ENCODE measurements around the gene LDHAL6B.
A peak's percentile ranks its signal among the peaks of the same experiment; 100 is the strongest.

LDHAL6B gene

GRCh38 chr15:59229015-59229414 lies 22.4 kb downstream of the LDHAL6B start:
- H3K27me3 ChIP-seq (ENCODE audit: control insufficient read depth in 5 of 5, insufficient read depth in 4 of 5, low read length in 5 of 5): no peaks in the 10 kb centered on the region
- peaks cover 0 to 31% (median 26%) of the 10 kb centered on the region in 5 donors for H3K4me1 ChIP-seq (ENCODE audit: control insufficient read depth in 5 of 5, insufficient read depth in 5 of 5, low read length in 5 of 5)
- peaks cover 0 to 10% (median 3%) of the 10 kb centered on the region in 5 donors for H3K36me3 ChIP-seq (ENCODE audit: control insufficient read depth in 5 of 5, insufficient read depth in 5 of 5, low read length in 5 of 5)
- H3K9ac ChIP-seq (ENCODE audit: low read length in 5 of 5): no peak overlapping the region
- H3K4me3 ChIP-seq (ENCODE audit: low read depth in 1 of 5, low read length in 5 of 5): no peak overlapping the region
- H3K9me3 ChIP-seq (ENCODE audit: control insufficient read depth in 5 of 5, low read length in 5 of 5): no peaks in the 10 kb centered on the region
- no peak overlapping the region for H3K27ac ChIP-seq (ENCODE audit: low read depth, low read length)

GRCh38 chr15:59229453-59229852 lies 22.8 kb downstream of the LDHAL6B start:
- H3K27me3 ChIP-seq (ENCODE audit: control insufficient read depth in 5 of 5, insufficient read depth in 4 of 5, low read length in 5 of 5): no peaks in the 10 kb centered on the region
- H3K4me3 ChIP-seq (ENCODE audit: low read depth in 1 of 5, low read length in 5 of 5): no peak overlapping the region
- H3K27ac ChIP-seq (ENCODE audit: low read depth, low read length): no peak overlapping the region
- H3K9me3 ChIP-seq (ENCODE audit: control insufficient read depth in 5 of 5, low read length in 5 of 5): no peaks in the 10 kb centered on the region
- H3K4me1 ChIP-seq (ENCODE audit: control insufficient read depth in 5 of 5, insufficient read depth in 5 of 5, low read length in 5 of 5): peaks cover 0 to 28% (median 25%) of the 10 kb centered on the region in 5 donors
- peaks cover 0 to 9% (median 3%) of the 10 kb centered on the region in 5 donors for H3K36me3 ChIP-seq (ENCODE audit: control insufficient read depth in 5 of 5, insufficient read depth in 5 of 5, low read length in 5 of 5)
- H3K9ac ChIP-seq (ENCODE audit: low read length in 5 of 5): no peak overlapping the region

GRCh38 chr15:59230531-59231055 lies 23.9 kb downstream of the LDHAL6B start:
- Histone ChIP-seq H3K9ac (ENCODE audit: low read length in 5 of 5) (no peak overlapping the region), H3K27ac (ENCODE audit: low read depth, low read length) (no peak overlapping the region), H3K4me3 (ENCODE audit: low read depth in 1 of 5, low read length in 5 of 5) (no peak overlapping the region), H3K36me3 (ENCODE audit: control insufficient read depth in 5 of 5, insufficient read depth in 5 of 5, low read length in 5 of 5) (peaks cover 0 to 9% (median 3%) of the 10 kb centered on the region in 5 donors), H3K4me1 (ENCODE audit: control insufficient read depth in 5 of 5, insufficient read depth in 5 of 5, low read length in 5 of 5) (peaks cover 0 to 20% (median 15%) of the 10 kb centered on the region in 5 donors), H3K27me3 (ENCODE audit: control insufficient read depth in 5 of 5, insufficient read depth in 4 of 5, low read length in 5 of 5) (no peaks in the 10 kb centered on the region), H3K9me3 (ENCODE audit: control insufficient read depth in 5 of 5, low read length in 5 of 5) (no peaks in the 10 kb centered on the region)

- Histone ChIP-seq H3K4me1 (ENCODE audit: control insufficient read depth in 5 of 5, insufficient read depth in 5 of 5, low read length in 5 of 5) (peaks cover 0 to 24% (median 19%) of the 10 kb centered on the region in 5 donors), H3K9ac (ENCODE audit: low read length in 5 of 5) (no peak overlapping the region), H3K27ac (ENCODE audit: low read depth, low read length) (no peak overlapping the region)
Observed at GRCh38 chr15:59232476-59232875, 25.8 kb downstream of the LDHAL6B start.

GRCh38 chr15:59236394-59236793 lies 29.8 kb downstream of the LDHAL6B start:
- no peak overlapping the region for H3K4me3 ChIP-seq (ENCODE audit: low read depth in 1 of 5, low read length in 5 of 5)
- peaks cover 3 to 40% (median 13%) of the 10 kb centered on the region in 5 donors for H3K4me1 ChIP-seq (ENCODE audit: control insufficient read depth in 5 of 5, insufficient read depth in 5 of 5, low read length in 5 of 5)
- no peaks in the 10 kb centered on the region for H3K27me3 ChIP-seq (ENCODE audit: control insufficient read depth in 5 of 5, insufficient read depth in 4 of 5, low read length in 5 of 5)
- no peaks in the 10 kb centered on the region for H3K9me3 ChIP-seq (ENCODE audit: control insufficient read depth in 5 of 5, low read length in 5 of 5)
- peak overlapping the region; percentile 18 for H3K27ac ChIP-seq (ENCODE audit: low read depth, low read length)
- H3K36me3 ChIP-seq (ENCODE audit: control insufficient read depth in 5 of 5, insufficient read depth in 5 of 5, low read length in 5 of 5): peaks cover 0 to 3% (median 0%) of the 10 kb centered on the region in 5 donors
- no peak overlapping the region for H3K9ac ChIP-seq (ENCODE audit: low read length in 5 of 5)

More at GRCh38 chr15:59232476-59232875, 25.8 kb downstream of the LDHAL6B start:
- Histone ChIP-seq H3K27me3 (ENCODE audit: control insufficient read depth in 5 of 5, insufficient read depth in 4 of 5, low read length in 5 of 5) (no peaks in the 10 kb centered on the region), H3K36me3 (ENCODE audit: control insufficient read depth in 5 of 5, insufficient read depth in 5 of 5, low read length in 5 of 5) (peaks cover 0 to 3% (median 3%) of the 10 kb centered on the region in 5 donors), H3K9me3 (ENCODE audit: control insufficient read depth in 5 of 5, low read length in 5 of 5) (no peaks in the 10 kb centered on the region), H3K4me3 (ENCODE audit: low read depth in 1 of 5, low read length in 5 of 5) (no peak overlapping the region)

- peak overlapping the region; percentile 18 for H3K27ac ChIP-seq (ENCODE audit: low read depth, low read length)
- no peak overlapping the region for H3K9ac ChIP-seq (ENCODE audit: low read length in 5 of 5)
- no peak overlapping the region for H3K4me3 ChIP-seq (ENCODE audit: low read depth in 1 of 5, low read length in 5 of 5)
- no peaks in the 10 kb centered on the region for H3K9me3 ChIP-seq (ENCODE audit: control insufficient read depth in 5 of 5, low read length in 5 of 5)
- H3K36me3 ChIP-seq (ENCODE audit: control insufficient read depth in 5 of 5, insufficient read depth in 5 of 5, low read length in 5 of 5): no peaks in the 10 kb centered on the region
- peaks cover 3 to 32% (median 5%) of the 10 kb centered on the region in 5 donors for H3K4me1 ChIP-seq (ENCODE audit: control insufficient read depth in 5 of 5, insufficient read depth in 5 of 5, low read length in 5 of 5)
- H3K27me3 ChIP-seq (ENCODE audit: control insufficient read depth in 5 of 5, insufficient read depth in 4 of 5, low read length in 5 of 5): no peaks in the 10 kb centered on the region
Observed at GRCh38 chr15:59237119-59237855, 30.6 kb downstream of the LDHAL6B start.

GRCh38 chr15:59237924-59238331 lies 31.3 kb downstream of the LDHAL6B start:
- H3K9ac ChIP-seq (ENCODE audit: low read length in 5 of 5): no peak overlapping the region
- H3K9me3 ChIP-seq (ENCODE audit: control insufficient read depth in 5 of 5, low read length in 5 of 5): no peaks in the 10 kb centered on the region
- no peaks in the 10 kb centered on the region for H3K27me3 ChIP-seq (ENCODE audit: control insufficient read depth in 5 of 5, insufficient read depth in 4 of 5, low read length in 5 of 5)
- peak overlapping the region; percentile 2 for H3K27ac ChIP-seq (ENCODE audit: low read depth, low read length)
- peaks cover 0 to 26% (median 3%) of the 10 kb centered on the region in 5 donors for H3K4me1 ChIP-seq (ENCODE audit: control insufficient read depth in 5 of 5, insufficient read depth in 5 of 5, low read length in 5 of 5)
- H3K36me3 ChIP-seq (ENCODE audit: control insufficient read depth in 5 of 5, insufficient read depth in 5 of 5, low read length in 5 of 5): no peaks in the 10 kb centered on the region
- no peak overlapping the region for H3K4me3 ChIP-seq (ENCODE audit: low read depth in 1 of 5, low read length in 5 of 5)

GRCh38 chr15:59240036-59240435 lies 33.4 kb downstream of the LDHAL6B start:
- no peak overlapping the region for H3K4me3 ChIP-seq (ENCODE audit: low read depth in 1 of 5, low read length in 5 of 5)
- H3K9me3 ChIP-seq (ENCODE audit: control insufficient read depth in 5 of 5, low read length in 5 of 5): no peaks in the 10 kb centered on the region
- no peaks in the 10 kb centered on the region for H3K27me3 ChIP-seq (ENCODE audit: control insufficient read depth in 5 of 5, insufficient read depth in 4 of 5, low read length in 5 of 5)
- H3K27ac ChIP-seq (ENCODE audit: low read depth, low read length): no peak overlapping the region
- H3K4me1 ChIP-seq (ENCODE audit: control insufficient read depth in 5 of 5, insufficient read depth in 5 of 5, low read length in 5 of 5): peaks cover 0 to 25% (median 6%) of the 10 kb centered on the region in 5 donors
- no peak overlapping the region for H3K9ac ChIP-seq (ENCODE audit: low read length in 5 of 5)
- H3K36me3 ChIP-seq (ENCODE audit: control insufficient read depth in 5 of 5, insufficient read depth in 5 of 5, low read length in 5 of 5): no peaks in the 10 kb centered on the region

- Histone ChIP-seq H3K4me3 (ENCODE audit: low read depth in 1 of 5, low read length in 5 of 5) (no peak overlapping the region), H3K27me3 (ENCODE audit: control insufficient read depth in 5 of 5, insufficient read depth in 4 of 5, low read length in 5 of 5) (no peaks in the 10 kb centered on the region), H3K9me3 (ENCODE audit: control insufficient read depth in 5 of 5, low read length in 5 of 5) (no peaks in the 10 kb centered on the region), H3K4me1 (ENCODE audit: control insufficient read depth in 5 of 5, insufficient read depth in 5 of 5, low read length in 5 of 5) (peaks cover 0 to 20% (median 6%) of the 10 kb centered on the region in 5 donors), H3K36me3 (ENCODE audit: control insufficient read depth in 5 of 5, insufficient read depth in 5 of 5, low read length in 5 of 5) (no peaks in the 10 kb centered on the region), H3K27ac (ENCODE audit: low read depth, low read length) (no peak overlapping the region), H3K9ac (ENCODE audit: low read length in 5 of 5) (no peak overlapping the region)
Observed at GRCh38 chr15:59242649-59243048, 36.0 kb downstream of the LDHAL6B start.

- Histone ChIP-seq H3K4me1 (ENCODE audit: control insufficient read depth in 5 of 5, insufficient read depth in 5 of 5, low read length in 5 of 5) (peaks cover 0 to 20% (median 6%) of the 10 kb centered on the region in 5 donors), H3K36me3 (ENCODE audit: control insufficient read depth in 5 of 5, insufficient read depth in 5 of 5, low read length in 5 of 5) (no peaks in the 10 kb centered on the region), H3K9me3 (ENCODE audit: control insufficient read depth in 5 of 5, low read length in 5 of 5) (no peaks in the 10 kb centered on the region), H3K27me3 (ENCODE audit: control insufficient read depth in 5 of 5, insufficient read depth in 4 of 5, low read length in 5 of 5) (no peaks in the 10 kb centered on the region), H3K27ac (ENCODE audit: low read depth, low read length) (no peak overlapping the region), H3K9ac (ENCODE audit: low read length in 5 of 5) (no peak overlapping the region), H3K4me3 (ENCODE audit: low read depth in 1 of 5, low read length in 5 of 5) (no peak overlapping the region)
Observed at GRCh38 chr15:59243622-59244021, 37.0 kb downstream of the LDHAL6B start.

Data from subcutaneous abdominal adipose tissue (tissue), 5 donors.